Testis (tissue), 2 donors: ENCODE measurements around the gene EEF2KMT.
"Not testable (repeated sequence)": the region's sequence is repeated elsewhere in the genome, so short reads cannot be mapped to it uniquely, and the experiment has no call there.

Experiments used
- POLR2A ChIP-seq: fragments of 450-650 bp; IDR thresholded peaks from one replicate; pipeline ENCODE4 v1.6.1; 2017; ENCODE audit warnings: antibody characterized with exemption, mild to moderate bottlenecking, moderate library complexity
- TF ChIP-seq, protein P1 (sequence below), 3 experiments: fragments of 450-650 bp in 2 of 3; fragments of 200-600 bp in 1 of 3; sonication (generic) in 1 of 3; IDR thresholded peaks; one replicate each; pipeline ENCODE4 v1.5.1; 2016 to 2019; ENCODE audit warnings: antibody characterized with exemption in 3 of 3, mild to moderate bottlenecking in 2 of 3, moderate library complexity in 1 of 3

GRCh38 chr16:5083646-5084045, 13.9 kb downstream of the EEF2KMT start:
- TF ChIP-seq, protein P1, sequence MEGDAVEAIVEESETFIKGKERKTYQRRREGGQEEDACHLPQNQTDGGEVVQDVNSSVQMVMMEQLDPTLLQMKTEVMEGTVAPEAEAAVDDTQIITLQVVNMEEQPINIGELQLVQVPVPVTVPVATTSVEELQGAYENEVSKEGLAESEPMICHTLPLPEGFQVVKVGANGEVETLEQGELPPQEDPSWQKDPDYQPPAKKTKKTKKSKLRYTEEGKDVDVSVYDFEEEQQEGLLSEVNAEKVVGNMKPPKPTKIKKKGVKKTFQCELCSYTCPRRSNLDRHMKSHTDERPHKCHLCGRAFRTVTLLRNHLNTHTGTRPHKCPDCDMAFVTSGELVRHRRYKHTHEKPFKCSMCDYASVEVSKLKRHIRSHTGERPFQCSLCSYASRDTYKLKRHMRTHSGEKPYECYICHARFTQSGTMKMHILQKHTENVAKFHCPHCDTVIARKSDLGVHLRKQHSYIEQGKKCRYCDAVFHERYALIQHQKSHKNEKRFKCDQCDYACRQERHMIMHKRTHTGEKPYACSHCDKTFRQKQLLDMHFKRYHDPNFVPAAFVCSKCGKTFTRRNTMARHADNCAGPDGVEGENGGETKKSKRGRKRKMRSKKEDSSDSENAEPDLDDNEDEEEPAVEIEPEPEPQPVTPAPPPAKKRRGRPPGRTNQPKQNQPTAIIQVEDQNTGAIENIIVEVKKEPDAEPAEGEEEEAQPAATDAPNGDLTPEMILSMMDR (IDR thresholded peaks at IDR 0.05), result not testable (repeated sequence)
- TF ChIP-seq POLR2A, result not testable (repeated sequence)
